K562 (cell line): ENCODE data around the gene FYB1. TPM values are rescaled to one million over a fixed set of nuclear protein-coding genes. Genes with fewer than 3 reads are reported as not detected.

Source experiments
- ADNP ChIP-seq: fragments of 200-800 bp; sonication (Bioruptor generic); IDR thresholded peaks from 2 replicates; pipeline ENCODE4 v1.6.1; 2016; ENCODE audit warnings: missing genetic modification characterization, missing compliant biosample characterization
- DMBX1 ChIP-seq: fragments of 250-450 bp; sonication (Bioruptor Pico); IDR thresholded peaks from 2 replicates; pipeline ENCODE4 v1.8.0; 2022; ENCODE audit warnings: inconsistent platforms, mild to moderate bottlenecking, moderate library complexity, borderline replicate concordance
- EZH2 ChIP-seq: IDR thresholded peaks from 2 replicates; pipeline ENCODE4 v1.6.1; 2012; ENCODE audit warnings: low read depth, mild to moderate bottlenecking, inconsistent platforms, low read length, borderline replicate concordance
- NBN ChIP-seq: fragments of 450-650 bp; IDR thresholded peaks from 2 replicates; pipeline ENCODE4 v1.6.1; 2016; ENCODE audit warnings: low read depth, mild to moderate bottlenecking
- NFE2 ChIP-seq: IDR thresholded peaks from 2 replicates; pipeline ENCODE4 v1.6.1; 2014; ENCODE audit warnings: antibody characterized with exemption, low read depth
- POLR2AphosphoS5 ChIP-seq: IDR thresholded peaks from 2 replicates; pipeline ENCODE4 v1.6.1; 2011; ENCODE audit warnings: mild to moderate bottlenecking, low read depth, low read length, moderate library complexity; ENCODE audit not compliant: control insufficient read depth, insufficient read depth
- PTTG1 ChIP-seq: fragments of 450-650 bp; IDR thresholded peaks from 2 replicates; pipeline ENCODE4 v1.6.1; 2016; ENCODE audit warnings: low read depth, mild to moderate bottlenecking, missing genetic modification characterization, missing compliant biosample characterization
- SOX6 ChIP-seq: fragments of 450-650 bp; IDR thresholded peaks from 2 replicates; pipeline ENCODE4 v1.6.1; 2014; ENCODE audit warnings: mild to moderate bottlenecking
- TFAM ChIP-seq: fragments of 250-450 bp; sonication (Bioruptor Pico); conservative IDR thresholded peaks from 2 replicates; pipeline ENCODE4 v1.5.0; 2021; ENCODE audit warnings: mild to moderate bottlenecking, moderate library complexity
- WHSC1 ChIP-seq: IDR thresholded peaks from one replicate; pipeline ENCODE4 v1.6.1; 2012; ENCODE audit warnings: low read length, control low read depth, inconsistent platforms
- polyA plus RNA-seq, 8 experiments: library from polyadenylated mRNA; depleted of rRNA in 4 of 8; stranded (reverse) in 5 of 8; unstranded in 3 of 8; fragments of >200 nt; fragmentation: Nextera tagmentation in 2 of 8; fragmentation: Illumina TruSeq in 1 of 8; extraction: Ambion mirVana in 2 of 8; extraction: Trizol in 1 of 8; gene quantifications; 2 replicates each; pipeline versions ENCODE4 v1.2.1 to v1.2.3, GENCODE V29; 2011 to 2014; ENCODE audit warnings: inconsistent platforms in 1 of 8, missing spikeins in 1 of 8
- total RNA-seq, 7 experiments: library from RNA; depleted of rRNA in 6 of 7; stranded (reverse); fragments of >200 nt in 6 of 7; fragmentation: Illumina TruSeq in 2 of 7; extraction: Trizol in 2 of 7; gene quantifications; 2 replicates each; pipeline versions ENCODE4 v1.2.1 to v1.2.3, GENCODE V29; 2011 to 2021; ENCODE audit warnings: low replicate concordance in 1 of 7
- TF ChIP-seq, protein P1 (sequence below): fragments of 450-650 bp; IDR thresholded peaks from 2 replicates; pipeline ENCODE4 v1.6.1; 2018; ENCODE audit not compliant: partially characterized antibody
- TF ChIP-seq, protein P2 (sequence below): fragments of 450-650 bp; IDR thresholded peaks from 2 replicates; pipeline ENCODE4 v1.7.1; 2018; ENCODE audit warnings: mild to moderate bottlenecking, low read depth; ENCODE audit not compliant: partially characterized antibody
- TF ChIP-seq, protein P3 (sequence below): fragments of 450-650 bp; conservative IDR thresholded peaks from 2 replicates; pipeline ENCODE4 v1.6.1; 2016; ENCODE audit warnings: missing genetic modification characterization, low read depth, mild to moderate bottlenecking, missing compliant biosample characterization, moderate library complexity
- TF ChIP-seq, protein P4 (sequence below): fragments of 250-450 bp; sonication (Bioruptor Pico); IDR thresholded peaks from 2 replicates; pipeline ENCODE4 v1.8.0; 2022; ENCODE audit warnings: moderate library complexity, mild to moderate bottlenecking, inconsistent platforms
- TF ChIP-seq, protein P5 (sequence below): sonication (generic); formaldehyde crosslinking; IDR thresholded peaks from 2 replicates; pipeline ENCODE4 v1.8.1; 2023; ENCODE audit warnings: mild to moderate bottlenecking, missing genetic modification reagents

FYB1 gene
- total and polyA plus RNA-seq, 9 of the 15 experiments (the other 6 are each of a cell fraction or from before 2014, with no cell fraction given), result 4.7 to 31.5 (median 9.7) TPM

DNA sequence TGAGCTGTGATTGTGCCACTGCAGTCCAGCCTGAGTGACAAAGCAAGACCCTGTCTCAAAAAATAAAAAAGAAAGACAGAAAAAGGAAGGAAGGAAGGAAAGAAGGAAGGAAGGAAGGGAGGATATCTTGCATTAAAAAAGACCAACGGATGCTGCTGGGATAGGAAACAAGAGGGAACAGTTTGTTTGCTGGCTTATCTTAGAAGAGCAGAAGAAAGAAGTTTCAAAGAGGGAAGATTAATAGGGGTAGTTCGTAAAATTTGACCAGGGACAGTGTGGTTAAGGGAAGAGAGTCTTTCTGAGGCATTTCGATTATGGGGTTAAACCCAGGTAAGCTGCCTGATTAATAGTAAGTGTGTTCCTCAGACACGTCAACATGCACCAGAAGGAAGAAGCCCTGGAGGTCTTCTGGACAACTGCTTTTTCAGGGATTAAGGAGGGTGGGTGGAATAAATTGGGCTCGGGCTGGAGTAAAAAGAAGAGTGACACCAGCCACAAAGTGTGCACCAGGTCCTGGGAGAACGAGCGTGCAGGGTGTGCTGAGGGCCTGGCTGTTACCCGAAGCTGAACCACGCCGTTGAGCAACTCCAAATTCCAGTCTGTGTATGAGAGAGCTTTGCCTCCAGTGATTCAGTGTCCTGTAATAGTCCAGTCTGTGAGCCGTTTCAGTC, 24.8 kb downstream of the FYB1 start (continued):
- TF ChIP-seq, protein P1, sequence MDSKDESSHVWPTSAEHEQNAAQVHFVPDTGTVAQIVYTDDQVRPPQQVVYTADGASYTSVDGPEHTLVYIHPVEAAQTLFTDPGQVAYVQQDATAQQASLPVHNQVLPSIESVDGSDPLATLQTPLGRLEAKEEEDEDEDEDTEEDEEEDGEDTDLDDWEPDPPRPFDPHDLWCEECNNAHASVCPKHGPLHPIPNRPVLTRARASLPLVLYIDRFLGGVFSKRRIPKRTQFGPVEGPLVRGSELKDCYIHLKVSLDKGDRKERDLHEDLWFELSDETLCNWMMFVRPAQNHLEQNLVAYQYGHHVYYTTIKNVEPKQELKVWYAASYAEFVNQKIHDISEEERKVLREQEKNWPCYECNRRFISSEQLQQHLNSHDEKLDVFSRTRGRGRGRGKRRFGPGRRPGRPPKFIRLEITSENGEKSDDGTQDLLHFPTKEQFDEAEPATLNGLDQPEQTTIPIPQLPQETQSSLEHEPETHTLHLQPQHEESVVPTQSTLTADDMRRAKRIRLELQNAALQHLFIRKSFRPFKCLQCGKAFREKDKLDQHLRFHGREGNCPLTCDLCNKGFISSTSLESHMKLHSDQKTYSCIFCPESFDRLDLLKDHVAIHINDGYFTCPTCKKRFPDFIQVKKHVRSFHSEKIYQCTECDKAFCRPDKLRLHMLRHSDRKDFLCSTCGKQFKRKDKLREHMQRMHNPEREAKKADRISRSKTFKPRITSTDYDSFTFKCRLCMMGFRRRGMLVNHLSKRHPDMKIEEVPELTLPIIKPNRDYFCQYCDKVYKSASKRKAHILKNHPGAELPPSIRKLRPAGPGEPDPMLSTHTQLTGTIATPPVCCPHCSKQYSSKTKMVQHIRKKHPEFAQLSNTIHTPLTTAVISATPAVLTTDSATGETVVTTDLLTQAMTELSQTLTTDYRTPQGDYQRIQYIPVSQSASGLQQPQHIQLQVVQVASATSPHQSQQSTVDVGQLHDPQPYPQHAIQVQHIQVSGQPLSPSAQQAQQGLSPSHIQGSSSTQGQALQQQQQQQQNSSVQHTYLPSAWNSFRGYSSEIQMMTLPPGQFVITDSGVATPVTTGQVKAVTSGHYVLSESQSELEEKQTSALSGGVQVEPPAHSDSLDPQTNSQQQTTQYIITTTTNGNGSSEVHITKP, result peak; percentile 86
- TF ChIP-seq DMBX1 (CRISPR knock-in tag), result no peak; the same call in none of the 2 replicates
- no peak for TF ChIP-seq ADNP
- TF ChIP-seq TFAM (CRISPR knock-in tag), result no peak
- TF ChIP-seq EZH2, result no peak
- TF ChIP-seq, protein P2, sequence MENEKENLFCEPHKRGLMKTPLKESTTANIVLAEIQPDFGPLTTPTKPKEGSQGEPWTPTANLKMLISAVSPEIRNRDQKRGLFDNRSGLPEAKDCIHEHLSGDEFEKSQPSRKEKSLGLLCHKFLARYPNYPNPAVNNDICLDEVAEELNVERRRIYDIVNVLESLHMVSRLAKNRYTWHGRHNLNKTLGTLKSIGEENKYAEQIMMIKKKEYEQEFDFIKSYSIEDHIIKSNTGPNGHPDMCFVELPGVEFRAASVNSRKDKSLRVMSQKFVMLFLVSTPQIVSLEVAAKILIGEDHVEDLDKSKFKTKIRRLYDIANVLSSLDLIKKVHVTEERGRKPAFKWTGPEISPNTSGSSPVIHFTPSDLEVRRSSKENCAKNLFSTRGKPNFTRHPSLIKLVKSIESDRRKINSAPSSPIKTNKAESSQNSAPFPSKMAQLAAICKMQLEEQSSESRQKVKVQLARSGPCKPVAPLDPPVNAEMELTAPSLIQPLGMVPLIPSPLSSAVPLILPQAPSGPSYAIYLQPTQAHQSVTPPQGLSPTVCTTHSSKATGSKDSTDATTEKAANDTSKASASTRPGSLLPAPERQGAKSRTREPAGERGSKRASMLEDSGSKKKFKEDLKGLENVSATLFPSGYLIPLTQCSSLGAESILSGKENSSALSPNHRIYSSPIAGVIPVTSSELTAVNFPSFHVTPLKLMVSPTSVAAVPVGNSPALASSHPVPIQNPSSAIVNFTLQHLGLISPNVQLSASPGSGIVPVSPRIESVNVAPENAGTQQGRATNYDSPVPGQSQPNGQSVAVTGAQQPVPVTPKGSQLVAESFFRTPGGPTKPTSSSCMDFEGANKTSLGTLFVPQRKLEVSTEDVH, result peak; percentile 56
- TF ChIP-seq, protein P3, sequence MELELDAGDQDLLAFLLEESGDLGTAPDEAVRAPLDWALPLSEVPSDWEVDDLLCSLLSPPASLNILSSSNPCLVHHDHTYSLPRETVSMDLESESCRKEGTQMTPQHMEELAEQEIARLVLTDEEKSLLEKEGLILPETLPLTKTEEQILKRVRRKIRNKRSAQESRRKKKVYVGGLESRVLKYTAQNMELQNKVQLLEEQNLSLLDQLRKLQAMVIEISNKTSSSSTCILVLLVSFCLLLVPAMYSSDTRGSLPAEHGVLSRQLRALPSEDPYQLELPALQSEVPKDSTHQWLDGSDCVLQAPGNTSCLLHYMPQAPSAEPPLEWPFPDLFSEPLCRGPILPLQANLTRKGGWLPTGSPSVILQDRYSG (tag), result no peak
- TF ChIP-seq, protein P4, sequence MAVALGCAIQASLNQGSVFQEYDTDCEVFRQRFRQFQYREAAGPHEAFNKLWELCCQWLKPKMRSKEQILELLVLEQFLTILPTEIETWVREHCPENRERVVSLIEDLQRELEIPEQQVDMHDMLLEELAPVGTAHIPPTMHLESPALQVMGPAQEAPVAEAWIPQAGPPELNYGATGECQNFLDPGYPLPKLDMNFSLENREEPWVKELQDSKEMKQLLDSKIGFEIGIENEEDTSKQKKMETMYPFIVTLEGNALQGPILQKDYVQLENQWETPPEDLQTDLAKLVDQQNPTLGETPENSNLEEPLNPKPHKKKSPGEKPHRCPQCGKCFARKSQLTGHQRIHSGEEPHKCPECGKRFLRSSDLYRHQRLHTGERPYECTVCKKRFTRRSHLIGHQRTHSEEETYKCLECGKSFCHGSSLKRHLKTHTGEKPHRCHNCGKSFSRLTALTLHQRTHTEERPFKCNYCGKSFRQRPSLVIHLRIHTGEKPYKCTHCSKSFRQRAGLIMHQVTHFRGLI (CRISPR knock-in tag), result no peak
- TF ChIP-seq PTTG1 (tag), result no peak
- TF ChIP-seq SOX6, result peak; percentile 78
- peak; percentile 5; the same call in 1 of the 2 replicates for TF ChIP-seq NFE2
- TF ChIP-seq, protein P5, sequence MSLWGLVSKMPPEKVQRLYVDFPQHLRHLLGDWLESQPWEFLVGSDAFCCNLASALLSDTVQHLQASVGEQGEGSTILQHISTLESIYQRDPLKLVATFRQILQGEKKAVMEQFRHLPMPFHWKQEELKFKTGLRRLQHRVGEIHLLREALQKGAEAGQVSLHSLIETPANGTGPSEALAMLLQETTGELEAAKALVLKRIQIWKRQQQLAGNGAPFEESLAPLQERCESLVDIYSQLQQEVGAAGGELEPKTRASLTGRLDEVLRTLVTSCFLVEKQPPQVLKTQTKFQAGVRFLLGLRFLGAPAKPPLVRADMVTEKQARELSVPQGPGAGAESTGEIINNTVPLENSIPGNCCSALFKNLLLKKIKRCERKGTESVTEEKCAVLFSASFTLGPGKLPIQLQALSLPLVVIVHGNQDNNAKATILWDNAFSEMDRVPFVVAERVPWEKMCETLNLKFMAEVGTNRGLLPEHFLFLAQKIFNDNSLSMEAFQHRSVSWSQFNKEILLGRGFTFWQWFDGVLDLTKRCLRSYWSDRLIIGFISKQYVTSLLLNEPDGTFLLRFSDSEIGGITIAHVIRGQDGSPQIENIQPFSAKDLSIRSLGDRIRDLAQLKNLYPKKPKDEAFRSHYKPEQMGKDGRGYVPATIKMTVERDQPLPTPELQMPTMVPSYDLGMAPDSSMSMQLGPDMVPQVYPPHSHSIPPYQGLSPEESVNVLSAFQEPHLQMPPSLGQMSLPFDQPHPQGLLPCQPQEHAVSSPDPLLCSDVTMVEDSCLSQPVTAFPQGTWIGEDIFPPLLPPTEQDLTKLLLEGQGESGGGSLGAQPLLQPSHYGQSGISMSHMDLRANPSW (CRISPR knock-in tag), result no peak
- TF ChIP-seq POLR2AphosphoS5, result peak; percentile 65; the same call in 1 of the 2 replicates
- peak; percentile 16 for TF ChIP-seq WHSC1
- peak; percentile 95 for TF ChIP-seq NBN
